ENCODE data around the gene CEP128. TPM values are rescaled to one million over a fixed set of nuclear protein-coding genes. Genes with fewer than 3 reads are reported as not detected.

CEP128 gene
- total and polyA plus RNA-seq, 2 experiments from 2014 or later: 7.6 to 17.6 TPM

- no peaks in the 10 kb centered on the region for H3K4me1 Mint-ChIP-seq
- ATAC-seq: no peak
- H3K27me3 ChIP-seq (ENCODE audit: insufficient read depth): no peaks in the 10 kb centered on the region
- H3K4me3 ChIP-seq: no peak overlapping the region
- no peaks in the 10 kb centered on the region for H3K79me2 ChIP-seq (replicated peaks; ENCODE audit: insufficient read depth)
- no peaks in the 10 kb centered on the region for H3K27me3 Mint-ChIP-seq (ENCODE audit: insufficient read depth, low read depth, poor library complexity)
- TF ChIP-seq CREB1 (CRISPR knock-in tag; IDR thresholded peaks at IDR 0.05; ENCODE audit: low read depth) (no peak), REST (IDR thresholded peaks at IDR 0.05; ENCODE audit: unreplicated experiment) (no peak), CTCF (conservative IDR thresholded peaks at IDR 0.05; ENCODE audit: low read depth in 2 of 2) (no peak), ZNF331 (CRISPR knock-in tag; IDR thresholded peaks at IDR 0.05; ENCODE audit: low read depth) (no peak), JUNB (IDR thresholded peaks at IDR 0.05; ENCODE audit: unreplicated experiment) (no peak), STAT1 (IDR thresholded peaks at IDR 0.05; ENCODE audit: unreplicated experiment) (no peak), EZH2 (IDR thresholded peaks at IDR 0.05; ENCODE audit: low read depth, unreplicated experiment) (no peak), NANOG (IDR thresholded peaks at IDR 0.05; ENCODE audit: borderline replicate concordance) (no peak)
- no peak overlapping the region for H3K4me3 Mint-ChIP-seq
- H3K36me3 Mint-ChIP-seq (ENCODE audit: low read depth): no peaks in the 10 kb centered on the region
- no peak for DNase-seq (ENCODE audit: low spot score)
- H3K27ac ChIP-seq (ENCODE audit: low read depth): no peak overlapping the region
- no peak overlapping the region for H3K4me2 ChIP-seq
- H3K4me1 ChIP-seq (ENCODE audit: insufficient read depth): no peaks in the 10 kb centered on the region
- H3K27ac Mint-ChIP-seq: no peak overlapping the region
- H2AFZ ChIP-seq: no peak overlapping the region
- H3F3A ChIP-seq (replicated peaks; ENCODE audit: low read depth): no peaks in the 10 kb centered on the region
- H3K36me3 ChIP-seq (ENCODE audit: insufficient read depth): no peaks in the 10 kb centered on the region
- no peaks in the 10 kb centered on the region for H3K9me2 ChIP-seq (ENCODE audit: insufficient read depth)
- no peaks in the 10 kb centered on the region for H3K9me3 Mint-ChIP-seq
- no peaks in the 10 kb centered on the region for H4K20me1 ChIP-seq (replicated peaks; ENCODE audit: insufficient read depth)
These were observed 417.9 kb downstream of the CEP128 start for GRCh38 chr14:80523518-80524117.

- Histone ChIP-seq H4K20me1 (replicated peaks; ENCODE audit: insufficient read depth) (no peaks in the 10 kb centered on the region), H3K79me2 (replicated peaks; ENCODE audit: insufficient read depth) (no peaks in the 10 kb centered on the region), H3K36me3 (ENCODE audit: insufficient read depth) (no peaks in the 10 kb centered on the region), H2AFZ (no peak overlapping the region), H3K27ac (ENCODE audit: low read depth) (no peak overlapping the region), H3K9me2 (ENCODE audit: insufficient read depth) (no peaks in the 10 kb centered on the region), H3K4me3 (no peak overlapping the region), H3F3A (replicated peaks; ENCODE audit: low read depth) (no peaks in the 10 kb centered on the region), H3K27me3 (ENCODE audit: insufficient read depth) (no peaks in the 10 kb centered on the region), H3K4me1 (ENCODE audit: insufficient read depth) (no peaks in the 10 kb centered on the region), H3K4me2 (no peak overlapping the region)
- Mint-ChIP-seq H3K27me3 (ENCODE audit: insufficient read depth, low read depth, poor library complexity) (no peaks in the 10 kb centered on the region), H3K9me3 (no peaks in the 10 kb centered on the region), H3K4me1 (no peaks in the 10 kb centered on the region), H3K27ac (no peak overlapping the region), H3K36me3 (ENCODE audit: low read depth) (no peaks in the 10 kb centered on the region), H3K4me3 (no peak overlapping the region)
- DNase-seq (ENCODE audit: low spot score): no peak
- no peak for ATAC-seq
- TF ChIP-seq NANOG (IDR thresholded peaks at IDR 0.05; ENCODE audit: borderline replicate concordance) (no peak), CTCF (conservative IDR thresholded peaks at IDR 0.05; ENCODE audit: low read depth in 2 of 2) (no peak), POLR2AphosphoS5 (IDR thresholded peaks at IDR 0.05; ENCODE audit: low read depth) (no peak), ZNF114 (CRISPR knock-in tag; IDR thresholded peaks at IDR 0.05) (no peak), EZH2phosphoT487 (IDR thresholded peaks at IDR 0.05; ENCODE audit: unreplicated experiment) (no peak)
These were observed 418.6 kb downstream of the CEP128 start for GRCh38 chr14:80522936-80523335.
